Kidney (tissue), 14 donors: ENCODE measurements around the gene PRR7. TPM values are rescaled to one million over a fixed set of nuclear protein-coding genes. Genes with fewer than 3 reads are reported as not detected.
A peak's percentile ranks its signal among the peaks of the same experiment; 100 is the strongest.

ENCODE experiments used
- DNase-seq, 5 donors: peaks; one replicate each; pipeline ENCODE4 v3.0.0-alpha.2; 2013 to 2020
- FAIRE-seq: peaks from 2 replicates; lab custom pipeline; 2012; peaks lifted over from hg19 to GRCh38; lab: Jason Lieb, UNC
- H3K27ac ChIP-seq, 2 donors: one replicate each; pipeline ENCODE4 v1.7.0; 2013; ENCODE audit warnings: low read depth in 2 of 2, low read length in 2 of 2, inconsistent platforms in 1 of 2
- H3K27me3 ChIP-seq: one replicate; pipeline ENCODE4 v1.7.1; 2013; ENCODE audit warnings: low read length, inconsistent platforms; ENCODE audit not compliant: control insufficient read depth, insufficient read depth
- H3K36me3 ChIP-seq, 3 donors: one replicate each; pipeline versions ENCODE4 v1.7.0 to v1.7.1; 2013; ENCODE audit warnings: low read length in 3 of 3, control low read depth in 1 of 3, inconsistent platforms in 1 of 3; ENCODE audit not compliant: insufficient read depth in 3 of 3, control insufficient read depth in 2 of 3
- H3K4me1 ChIP-seq, 3 donors: one replicate each; pipeline versions ENCODE4 v1.7.0 to v1.7.1; 2013; ENCODE audit warnings: low read length in 3 of 3, inconsistent platforms in 1 of 3, low read depth in 1 of 3; ENCODE audit not compliant: control insufficient read depth in 2 of 3, insufficient read depth in 2 of 3
- H3K4me3 ChIP-seq, 3 donors: one replicate each; pipeline versions ENCODE4 v1.7.0 to v1.8.1; 2013; ENCODE audit warnings: low read length in 3 of 3, control low read depth in 1 of 3, inconsistent platforms in 1 of 3
- H3K9ac ChIP-seq, 3 donors: one replicate each; pipeline versions ENCODE4 v1.7.0 to v1.7.1; 2013; ENCODE audit warnings: low read length in 3 of 3, control low read depth in 1 of 3, inconsistent platforms in 1 of 3
- H3K9me3 ChIP-seq, 3 donors: one replicate each; pipeline versions ENCODE4 v1.7.0 to v1.7.1; 2013; ENCODE audit warnings: low read length in 3 of 3, control low read depth in 1 of 3, inconsistent platforms in 1 of 3; ENCODE audit not compliant: control insufficient read depth in 2 of 3, insufficient read depth in 1 of 3
- intact Hi-C: fragments of 100-400 bp; cut with DNase I; formaldehyde crosslinking; loops from one replicate; pipeline ENCODE4 v1.11.1; 2022
- polyA plus RNA-seq: library from polyadenylated mRNA; stranded (reverse); fragments of 350-450 nt; fragmentation: Illumina TruSeq; extraction: RNeasy Lipid Tissue Mini Kit (QIAGEN cat#74804); gene quantifications from one replicate; pipeline ENCODE4 v1.2.3, GENCODE V29; 2014; ENCODE audit warnings: low read depth, low replicate concordance; ENCODE audit not compliant: insufficient read depth
- total RNA-seq: library from RNA; stranded (reverse); fragmentation: NEBNext Ultra II Directional; extraction: Animal tissue kit (Norgen Biotek cat#: 25700); gene quantifications from one replicate; pipeline ENCODE4 v1.2.1, GENCODE V29; 2021
- TF ChIP-seq, protein P1 (sequence below): IDR thresholded peaks from 3 replicates; pipeline ENCODE4 v1.5.1; 2012; ENCODE audit warnings: mild to moderate bottlenecking, moderate library complexity, borderline replicate concordance; ENCODE audit not compliant: insufficient read depth; ENCODE audit errors: extremely low read depth
- donor health status: control.
- donor health status: control.
- donor health status: control.
- donor health status: control.
- donor health status: control.
- donor health status: DM: yes; HTN: yes; CAD: no.
- donor health status: Normal renal cell carcinoma (clear cell type).

PRR7 gene
- total and polyA plus RNA-seq, 2 donors from 2014 or later = 1.6 to 5.5 TPM

GRCh38 chr5:177399997-177400868 is 46.4 kb upstream of the PRR7 start, which contains the start of gene PFN3:
PFN3 (minus strand) TSS chr5:177400661; CDS start chr5:177400576, 85 bp downstream.
- TF ChIP-seq, protein P1, sequence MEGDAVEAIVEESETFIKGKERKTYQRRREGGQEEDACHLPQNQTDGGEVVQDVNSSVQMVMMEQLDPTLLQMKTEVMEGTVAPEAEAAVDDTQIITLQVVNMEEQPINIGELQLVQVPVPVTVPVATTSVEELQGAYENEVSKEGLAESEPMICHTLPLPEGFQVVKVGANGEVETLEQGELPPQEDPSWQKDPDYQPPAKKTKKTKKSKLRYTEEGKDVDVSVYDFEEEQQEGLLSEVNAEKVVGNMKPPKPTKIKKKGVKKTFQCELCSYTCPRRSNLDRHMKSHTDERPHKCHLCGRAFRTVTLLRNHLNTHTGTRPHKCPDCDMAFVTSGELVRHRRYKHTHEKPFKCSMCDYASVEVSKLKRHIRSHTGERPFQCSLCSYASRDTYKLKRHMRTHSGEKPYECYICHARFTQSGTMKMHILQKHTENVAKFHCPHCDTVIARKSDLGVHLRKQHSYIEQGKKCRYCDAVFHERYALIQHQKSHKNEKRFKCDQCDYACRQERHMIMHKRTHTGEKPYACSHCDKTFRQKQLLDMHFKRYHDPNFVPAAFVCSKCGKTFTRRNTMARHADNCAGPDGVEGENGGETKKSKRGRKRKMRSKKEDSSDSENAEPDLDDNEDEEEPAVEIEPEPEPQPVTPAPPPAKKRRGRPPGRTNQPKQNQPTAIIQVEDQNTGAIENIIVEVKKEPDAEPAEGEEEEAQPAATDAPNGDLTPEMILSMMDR = no peak
- H3K27me3 ChIP-seq = peaks cover 21% of the 10 kb centered on the region
- DNase-seq (peak in 4 of 5 donors; percentile 76 to 89 (median 84)), FAIRE-seq (no peak)
- no peak within 1 kb of the TSS for H3K4me3 ChIP-seq
- intact Hi-C loops = no loop called here
- H3K9ac ChIP-seq = no peak within 1 kb of the TSS
- no peak within 1 kb of the TSS for H3K27ac ChIP-seq
- no peaks in the 10 kb centered on the region for H3K9me3 ChIP-seq
- H3K36me3 ChIP-seq = no peaks in the 10 kb centered on the region
- H3K4me1 ChIP-seq = peaks cover 0 to 32% (median 0%) of the 10 kb centered on the region in 3 donors

- peak overlapping the region in 1 of 3 donors; percentile 2 for H3K4me3 ChIP-seq
- no peaks in the 10 kb centered on the region for H3K9me3 ChIP-seq
- intact Hi-C loops = no loop called here
- FAIRE-seq (no peak), DNase-seq (peak; percentile 85 to 91 (median 88))
- no peaks in the 10 kb centered on the region for H3K36me3 ChIP-seq
- no peak overlapping the region for H3K27ac ChIP-seq
- no peak overlapping the region for H3K9ac ChIP-seq
- TF ChIP-seq, protein P1 = peak; percentile 37
- peaks cover 0 to 32% (median 0%) of the 10 kb centered on the region in 3 donors for H3K4me1 ChIP-seq
- peaks cover 19% of the 10 kb centered on the region for H3K27me3 ChIP-seq
Measured at GRCh38 chr5:177402271-177403043, 44.2 kb upstream of the PRR7 start.

DNA sequence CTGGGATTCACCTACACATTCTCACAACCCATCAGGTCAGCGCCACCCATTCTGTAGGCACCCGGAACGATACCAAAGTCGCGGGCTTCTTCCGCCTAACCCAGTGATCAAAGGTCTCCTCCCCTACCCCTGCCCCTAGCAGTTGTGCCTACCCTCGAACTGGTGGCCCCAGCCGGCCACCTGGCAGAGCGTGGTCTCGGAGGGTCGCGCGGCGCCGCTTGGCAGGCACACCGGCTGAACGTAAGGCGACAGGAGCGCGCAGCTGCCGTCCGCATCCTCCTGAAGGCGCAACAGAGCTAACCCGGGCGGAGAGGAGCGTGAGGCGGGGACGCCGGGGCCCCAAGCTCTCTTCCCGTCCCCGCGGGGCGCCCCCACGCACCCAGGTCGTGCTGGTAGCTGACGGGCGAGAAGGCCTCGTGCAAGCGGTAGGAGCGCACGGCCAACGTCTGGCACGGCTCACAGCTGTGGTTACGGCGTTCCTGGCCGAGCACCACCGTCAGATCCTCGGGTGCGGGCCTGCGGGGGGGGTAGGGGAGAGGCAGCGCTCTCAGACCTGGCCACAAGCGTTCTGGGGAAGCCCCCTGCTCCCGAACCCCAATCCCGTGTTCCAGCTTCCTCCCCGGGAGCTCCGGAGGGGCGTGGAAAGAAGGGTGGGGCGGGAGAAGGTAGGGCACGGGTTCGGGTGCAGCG is 43.4 kb upstream of the PRR7 start:
- TF ChIP-seq, protein P1 = no peak
- H3K4me3 ChIP-seq = peak overlapping the region in 1 of 3 donors; percentile 51
- H3K36me3 ChIP-seq = no peaks in the 10 kb centered on the region
- peak overlapping the region in 1 of 3 donors; percentile 12 for H3K9ac ChIP-seq
- FAIRE-seq = no peak
- no peak overlapping the region for H3K27ac ChIP-seq
- DNase-seq = peak in 2 of 5 donors; percentile 27 to 78
- H3K9me3 ChIP-seq = no peaks in the 10 kb centered on the region
- peaks cover 19% of the 10 kb centered on the region for H3K27me3 ChIP-seq
- peaks cover 0 to 32% (median 0%) of the 10 kb centered on the region in 3 donors for H3K4me1 ChIP-seq
- intact Hi-C loops = no loop called here
